Measurements from ENCODE around the gene FES. TPM values are rescaled to one million over a fixed set of nuclear protein-coding genes. Genes with fewer than 3 reads are reported as not detected.
A peak's percentile ranks its signal among the peaks of the same experiment; 100 is the strongest.

Gene FES
- total and polyA plus RNA-seq, 7 donors: 4.2 to 8.1 (median 7.1) TPM

- H3K4me1 ChIP-seq: peaks cover 8% of the 10 kb centered on the region
- peaks cover 11 to 100% of the 10 kb centered on the region in 2 donors for H3K36me3 ChIP-seq (ENCODE audit: insufficient read depth in 1 of 2, low read depth in 1 of 2)
- H3K9me3 ChIP-seq: no peaks in the 10 kb centered on the region
- WGBS, 3 donors: 90 to 93% (median 92%) methylated on average over 8 of the region's 8 CpGs
- TF ChIP-seq CTCF (IDR thresholded peaks at IDR 0.05): no peak
- peak in 1 of 2 donors; percentile 30 for DNase-seq
- no peak for ATAC-seq
- H3K27ac ChIP-seq: no peak overlapping the region
- intact Hi-C loops (cut with DNase I): no loop called here
- no peak overlapping the region for H3K4me3 ChIP-seq
- H3K27me3 ChIP-seq (ENCODE audit: insufficient read depth in 3 of 3, low read length in 2 of 3): no peaks in the 10 kb centered on the region
Measured at GRCh38 chr15:90909976-90910375, 25.7 kb downstream of the FES start.

DNA sequence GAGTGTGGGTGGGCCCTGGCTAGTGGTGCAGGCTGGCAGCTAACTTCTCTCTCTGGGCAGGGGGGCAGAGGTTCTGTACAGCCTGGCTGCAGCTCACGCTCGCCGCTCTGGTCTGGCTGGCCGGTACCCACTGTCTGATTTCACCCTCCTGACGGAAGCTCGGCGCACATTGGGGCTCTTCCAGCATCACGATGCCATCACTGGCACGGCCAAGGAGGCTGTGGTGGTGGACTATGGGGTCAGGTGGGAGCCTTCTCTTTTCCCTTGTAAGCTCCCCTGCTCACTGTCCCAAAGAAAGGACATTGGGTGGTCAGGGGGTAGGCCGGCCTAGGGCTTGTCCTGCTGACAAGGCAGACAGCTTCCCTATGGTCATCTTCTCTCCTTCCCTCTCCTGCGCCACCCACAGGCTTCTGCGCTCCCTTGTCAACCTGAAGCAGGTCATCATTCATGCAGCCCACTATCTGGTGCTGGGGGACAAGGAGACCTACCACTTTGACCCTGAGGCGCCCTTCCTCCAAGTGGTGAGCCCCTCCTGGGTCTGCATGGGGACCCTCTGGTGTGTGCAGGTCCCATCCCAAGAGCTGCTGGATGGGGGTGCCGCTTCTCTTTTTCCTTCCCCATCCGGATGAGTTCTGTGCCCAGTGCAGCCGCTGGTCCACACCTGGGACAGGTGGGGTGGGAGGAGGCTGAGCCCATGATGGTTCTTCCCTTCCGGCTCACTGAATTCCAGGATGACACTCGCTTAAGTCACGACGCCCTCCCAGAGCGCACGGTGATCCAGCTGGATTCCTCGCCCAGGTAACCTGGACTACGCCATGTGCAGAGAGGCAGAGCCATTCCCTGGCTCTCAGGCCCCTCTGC, 26.4 kb downstream of the FES start:
- no peak overlapping the region for H3K27ac ChIP-seq
- WGBS, 3 donors: 91 to 92% (median 91%) methylated on average over 24 of the region's 24 CpGs
- H3K36me3 ChIP-seq (ENCODE audit: insufficient read depth in 1 of 2, low read depth in 1 of 2): peaks cover 11 to 100% of the 10 kb centered on the region in 2 donors
- no peaks in the 10 kb centered on the region for H3K27me3 ChIP-seq (ENCODE audit: insufficient read depth in 3 of 3, low read length in 2 of 3)
- no peak for TF ChIP-seq CTCF (IDR thresholded peaks at IDR 0.05)
- peak in 1 of 2 donors; percentile 53 for DNase-seq
- no peaks in the 10 kb centered on the region for H3K9me3 ChIP-seq
- ATAC-seq: no peak
- peaks cover 15% of the 10 kb centered on the region for H3K4me1 ChIP-seq
- intact Hi-C loops (cut with DNase I): no loop called here
- no peak overlapping the region for H3K4me3 ChIP-seq

DNA sequence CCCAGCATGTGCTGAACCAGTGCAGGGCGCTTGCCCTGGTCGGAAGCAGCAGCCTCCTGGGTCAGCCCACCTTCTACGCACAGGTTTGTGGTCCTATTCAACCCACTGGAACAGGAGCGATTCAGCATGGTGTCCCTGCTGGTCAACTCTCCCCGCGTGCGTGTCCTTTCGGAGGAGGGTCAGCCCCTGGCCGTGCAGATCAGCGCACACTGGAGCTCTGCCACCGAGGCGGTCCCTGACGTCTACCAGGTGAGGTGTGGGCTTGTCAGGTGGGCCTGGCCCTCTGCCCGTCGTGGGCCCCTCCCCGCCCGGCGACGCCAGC, 27.0 kb downstream of the FES start:
- Histone ChIP-seq H3K27ac (no peak overlapping the region), H3K27me3 (ENCODE audit: insufficient read depth in 3 of 3, low read length in 2 of 3) (no peaks in the 10 kb centered on the region), H3K4me1 (peaks cover 20% of the 10 kb centered on the region), H3K4me3 (no peak overlapping the region), H3K36me3 (ENCODE audit: insufficient read depth in 1 of 2, low read depth in 1 of 2) (peaks cover 11 to 99% of the 10 kb centered on the region in 2 donors), H3K9me3 (no peaks in the 10 kb centered on the region)
- no peak for TF ChIP-seq CTCF (IDR thresholded peaks at IDR 0.05)
- ATAC-seq (no peak), DNase-seq (peak in 1 of 2 donors; percentile 52)
- intact Hi-C loops (cut with DNase I): no loop called here
- WGBS, 3 donors: 91 to 93% (median 91%) methylated on average over 19 of the region's 19 CpGs

DNA sequence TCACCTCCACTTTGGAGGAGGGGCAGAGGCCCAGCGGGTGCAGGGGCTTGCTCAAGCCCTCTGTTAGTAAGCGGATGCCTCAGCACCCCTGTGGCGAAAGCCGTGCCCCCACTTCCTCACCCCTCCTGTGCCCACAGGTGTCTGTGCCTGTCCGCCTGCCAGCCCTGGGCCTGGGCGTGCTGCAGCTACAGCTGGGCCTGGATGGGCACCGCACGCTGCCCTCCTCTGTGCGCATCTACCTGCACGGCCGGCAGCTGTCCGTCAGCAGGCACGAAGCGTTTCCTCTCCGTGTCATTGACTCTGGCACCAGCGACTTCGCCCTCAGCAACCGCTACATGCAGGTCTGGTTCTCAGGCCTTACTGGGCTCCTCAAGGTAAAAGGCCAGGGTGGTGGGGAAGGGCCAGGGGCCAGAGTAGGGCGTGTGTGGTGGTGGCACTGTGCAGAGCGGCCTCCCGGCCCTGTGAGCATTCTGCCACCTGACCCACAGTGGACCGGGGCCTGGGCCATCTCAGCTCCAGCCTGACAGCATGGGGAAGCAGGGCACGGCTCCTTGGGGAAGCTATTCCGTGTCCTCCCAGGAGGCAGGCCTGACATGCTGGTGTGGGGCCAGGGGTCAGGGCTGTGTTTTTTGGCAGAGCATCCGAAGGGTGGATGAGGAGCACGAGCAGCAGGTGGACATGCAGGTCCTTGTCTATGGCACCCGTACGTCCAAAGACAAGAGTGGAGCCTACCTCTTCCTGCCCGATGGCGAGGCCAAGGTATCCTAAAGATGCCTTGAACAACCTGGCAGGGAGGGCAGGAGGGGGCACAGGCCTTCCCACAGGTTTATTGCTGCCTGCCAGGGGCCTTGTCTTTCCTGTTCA, 27.8 kb downstream of the FES start:
- peaks cover 23% of the 10 kb centered on the region for H3K4me1 ChIP-seq
- intact Hi-C loops (cut with DNase I): no loop called here
- TF ChIP-seq CTCF (IDR thresholded peaks at IDR 0.05): no peak

More for the DNA sequence above, 27.8 kb downstream of the FES start:
- DNase-seq: peak in 1 of 2 donors; percentile 41
- no peaks in the 10 kb centered on the region for H3K27me3 ChIP-seq (ENCODE audit: insufficient read depth in 3 of 3, low read length in 2 of 3)
- H3K9me3 ChIP-seq: no peaks in the 10 kb centered on the region
- no peak overlapping the region for H3K27ac ChIP-seq
- H3K36me3 ChIP-seq (ENCODE audit: insufficient read depth in 1 of 2, low read depth in 1 of 2): peaks cover 11 to 99% of the 10 kb centered on the region in 2 donors
- H3K4me3 ChIP-seq: no peak overlapping the region
- WGBS, 3 donors: 85 to 94% (median 91%) methylated on average over 30 of the region's 30 CpGs
- no peak for ATAC-seq
